IPS-18c (cell line): ENCODE data around the gene AJAP1.

Source experiments
- H3K4me3 ChIP-seq: 2 replicates; pipeline ENCODE4 v1.7.0; 2013; ENCODE audit warnings: low read depth, mild to moderate bottlenecking, low read length, moderate library complexity; ENCODE audit not compliant: insufficient read depth
- H3K9me3 ChIP-seq: one replicate; pipeline ENCODE4 v1.6.1; 2013; ENCODE audit warnings: mild to moderate bottlenecking, low read length, moderate library complexity; ENCODE audit not compliant: control insufficient read depth, insufficient read depth

AJAP1 gene

GRCh38 chr1:4729090-4729471, 74.7 kb downstream of the AJAP1 start:
- Histone ChIP-seq H3K9me3 (no peaks in the 10 kb centered on the region), H3K4me3 (no peak overlapping the region)

- H3K9me3 ChIP-seq: no peaks in the 10 kb centered on the region
Observed at GRCh38 chr1:4730078-4730477, 75.7 kb downstream of the AJAP1 start.

DNA sequence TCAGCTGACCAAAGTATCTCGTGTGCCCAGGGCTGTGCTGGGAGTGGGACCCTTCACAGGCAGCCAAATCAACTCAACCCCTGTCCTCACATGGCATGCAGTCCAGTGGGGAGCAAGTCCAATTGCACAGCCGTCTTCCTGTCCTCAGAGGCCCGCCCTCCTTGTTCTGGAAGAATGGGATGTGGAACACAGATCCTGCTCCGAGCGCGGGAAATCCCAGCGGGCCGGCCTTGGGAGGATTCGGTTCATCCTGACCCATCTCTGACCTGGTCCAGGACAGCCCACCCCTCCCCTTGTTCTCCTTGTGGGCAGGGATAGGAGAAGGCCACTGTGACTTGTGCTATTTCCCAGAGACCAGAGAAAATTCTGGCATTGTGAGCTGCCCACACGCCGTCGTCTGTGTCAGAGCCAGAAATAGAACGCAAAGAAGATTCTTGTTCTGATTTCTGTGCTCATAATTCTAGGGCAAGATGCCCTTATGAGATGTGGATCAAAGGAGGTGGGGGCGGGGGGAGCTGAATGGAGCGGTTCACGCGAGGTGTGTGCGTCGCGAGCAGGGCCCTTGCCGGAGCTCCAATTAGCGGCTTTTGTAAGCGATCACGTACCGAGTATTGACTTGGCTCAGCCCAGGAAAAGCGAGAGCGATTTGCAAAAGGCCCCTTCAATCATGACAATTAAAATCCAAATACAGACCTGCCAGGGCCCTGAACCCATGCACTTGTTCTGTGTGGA, 79.2 kb downstream of the AJAP1 start:
- H3K9me3 ChIP-seq: peaks cover 2% of the 10 kb centered on the region
- H3K4me3 ChIP-seq: no peak overlapping the region

More at GRCh38 chr1:4730078-4730477, 75.7 kb downstream of the AJAP1 start:
- H3K4me3 ChIP-seq: no peak overlapping the region

DNA sequence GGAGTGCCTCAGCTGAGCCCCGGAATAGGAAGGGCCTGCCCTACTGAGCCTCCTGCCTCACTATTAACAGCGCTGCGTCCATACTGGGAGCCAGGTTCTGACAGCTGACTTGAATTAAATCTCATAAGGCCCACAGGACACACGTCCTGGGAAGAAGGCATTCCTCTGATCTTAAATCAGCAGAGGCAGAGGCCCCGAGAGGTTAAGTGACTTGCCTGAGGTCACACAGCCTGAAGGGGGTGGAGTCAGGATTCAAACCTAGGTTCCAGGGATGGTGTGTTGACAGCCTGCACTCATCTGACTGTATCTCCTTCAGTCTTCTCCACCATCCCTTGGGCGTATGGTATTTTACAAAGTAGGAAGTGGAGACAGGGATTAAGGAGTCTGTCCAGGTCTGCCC, 79.8 kb downstream of the AJAP1 start:
- Histone ChIP-seq H3K4me3 (no peak overlapping the region), H3K9me3 (peaks cover 2% of the 10 kb centered on the region)

- no peak overlapping the region for H3K4me3 ChIP-seq
- H3K9me3 ChIP-seq: peaks cover 2% of the 10 kb centered on the region
Observed at GRCh38 chr1:4734791-4735190, 80.4 kb downstream of the AJAP1 start.

GRCh38 chr1:4736254-4736653, 81.8 kb downstream of the AJAP1 start:
- Histone ChIP-seq H3K9me3 (peaks cover 2% of the 10 kb centered on the region), H3K4me3 (no peak overlapping the region)

DNA sequence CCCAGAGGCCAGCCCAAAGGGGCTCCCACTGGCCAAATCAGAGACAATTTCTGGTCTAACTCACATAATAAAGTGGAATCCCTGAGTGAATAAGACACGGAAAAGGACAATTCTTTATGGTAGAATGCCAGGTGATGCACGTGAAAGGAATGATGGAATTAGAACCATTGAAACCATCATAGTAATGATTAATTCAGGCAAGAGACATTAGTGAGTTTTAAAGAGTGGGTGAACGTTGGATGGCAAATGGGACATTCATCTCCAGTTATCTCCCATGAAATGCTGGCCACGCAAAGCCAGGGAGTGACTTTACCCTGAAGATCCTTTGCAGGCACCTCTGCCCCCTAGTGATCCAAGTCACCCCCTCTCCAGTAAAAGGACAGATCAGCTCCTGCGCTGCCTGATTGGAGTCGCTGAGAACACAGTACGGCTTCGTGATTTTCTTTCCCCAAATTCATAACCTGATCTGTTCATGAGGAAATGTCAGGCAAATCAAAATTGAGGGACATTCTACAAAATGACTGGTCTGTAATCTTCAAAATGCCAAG, 87.5 kb downstream of the AJAP1 start:
- peaks cover 2% of the 10 kb centered on the region for H3K9me3 ChIP-seq
- no peak overlapping the region for H3K4me3 ChIP-seq

- Histone ChIP-seq H3K4me3 (no peak overlapping the region), H3K9me3 (no peaks in the 10 kb centered on the region)
Observed at GRCh38 chr1:4743978-4744750, 89.8 kb downstream of the AJAP1 start.

GRCh38 chr1:4745560-4745959, 91.2 kb downstream of the AJAP1 start:
- no peaks in the 10 kb centered on the region for H3K9me3 ChIP-seq
- no peak overlapping the region for H3K4me3 ChIP-seq

- H3K9me3 ChIP-seq: no peaks in the 10 kb centered on the region
- H3K4me3 ChIP-seq: no peak overlapping the region
Observed at GRCh38 chr1:4749406-4749805, 95.0 kb downstream of the AJAP1 start.

DNA sequence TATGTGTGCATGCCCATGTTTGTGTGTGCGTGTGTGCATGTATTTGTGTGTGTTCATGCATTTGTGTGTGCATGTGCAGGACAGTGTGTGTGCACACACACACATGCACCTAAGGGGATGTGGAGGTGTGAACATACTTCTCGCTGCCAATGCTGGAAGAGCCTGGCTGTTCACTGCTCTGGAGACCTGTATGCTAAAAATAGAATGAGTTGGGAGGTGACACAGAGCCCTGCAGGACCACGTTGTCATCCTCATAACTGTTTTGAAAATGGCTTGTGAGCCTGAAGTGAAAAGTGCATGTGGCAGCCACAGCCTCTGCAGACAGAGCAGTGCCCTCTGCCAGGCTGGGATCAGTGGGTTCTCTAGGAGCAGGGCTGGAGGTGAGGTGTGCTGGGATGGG, 95.8 kb downstream of the AJAP1 start:
- H3K9me3 ChIP-seq: no peaks in the 10 kb centered on the region
- H3K4me3 ChIP-seq: no peak overlapping the region

GRCh38 chr1:4752059-4752458, 97.7 kb downstream of the AJAP1 start:
- no peaks in the 10 kb centered on the region for H3K9me3 ChIP-seq

DNA sequence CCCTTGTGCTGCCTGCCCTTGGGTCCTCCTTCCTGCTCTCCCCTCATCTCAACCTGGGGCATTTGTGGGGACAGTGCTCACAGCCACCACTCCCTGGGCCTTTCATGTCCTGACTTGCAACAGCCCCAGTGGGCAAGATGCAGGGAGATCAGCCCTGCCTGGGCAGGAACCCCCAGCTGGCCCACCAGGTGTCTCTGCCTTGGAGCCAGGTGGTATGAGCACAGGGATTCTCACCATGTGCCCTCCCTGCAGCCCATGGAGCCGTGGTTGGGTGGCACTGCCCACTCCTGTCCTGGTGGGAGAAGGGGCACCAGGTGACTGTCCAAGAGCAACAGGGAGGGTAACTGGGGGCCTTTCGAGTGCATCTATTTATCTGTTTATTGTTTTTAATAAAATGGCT, 100.4 kb downstream of the AJAP1 start:
- Histone ChIP-seq H3K9me3 (no peaks in the 10 kb centered on the region), H3K4me3 (no peak overlapping the region)

More at GRCh38 chr1:4752059-4752458, 97.7 kb downstream of the AJAP1 start:
- no peak overlapping the region for H3K4me3 ChIP-seq

DNA sequence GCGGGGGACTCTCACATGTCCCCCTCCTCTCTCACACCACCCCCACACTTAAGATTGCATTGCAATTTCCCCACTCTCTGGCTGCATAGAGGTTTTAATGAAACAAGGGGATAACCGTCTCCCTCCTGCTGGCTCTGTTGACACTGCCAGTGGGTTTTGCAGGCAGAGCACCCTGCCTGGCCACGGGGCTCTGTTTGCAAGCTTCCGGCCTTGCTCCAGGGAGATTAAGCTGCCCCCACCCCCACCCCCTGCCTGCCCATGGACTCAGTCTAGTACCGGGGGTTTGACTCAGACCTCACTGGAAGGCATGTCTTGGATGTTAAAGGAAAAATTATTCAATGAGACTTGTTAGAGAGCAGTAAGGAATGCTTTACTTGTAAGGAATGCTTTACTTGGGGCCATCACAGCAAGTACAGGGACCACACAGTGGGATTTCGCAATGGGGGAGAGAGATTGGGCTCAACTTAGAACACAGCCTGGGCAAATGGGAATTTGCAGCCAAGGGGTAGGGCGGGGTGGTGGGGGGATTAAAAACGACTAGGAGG, 101.0 kb downstream of the AJAP1 start:
- Histone ChIP-seq H3K9me3 (no peaks in the 10 kb centered on the region), H3K4me3 (no peak overlapping the region; the same call in 1 of the 2 replicates)

DNA sequence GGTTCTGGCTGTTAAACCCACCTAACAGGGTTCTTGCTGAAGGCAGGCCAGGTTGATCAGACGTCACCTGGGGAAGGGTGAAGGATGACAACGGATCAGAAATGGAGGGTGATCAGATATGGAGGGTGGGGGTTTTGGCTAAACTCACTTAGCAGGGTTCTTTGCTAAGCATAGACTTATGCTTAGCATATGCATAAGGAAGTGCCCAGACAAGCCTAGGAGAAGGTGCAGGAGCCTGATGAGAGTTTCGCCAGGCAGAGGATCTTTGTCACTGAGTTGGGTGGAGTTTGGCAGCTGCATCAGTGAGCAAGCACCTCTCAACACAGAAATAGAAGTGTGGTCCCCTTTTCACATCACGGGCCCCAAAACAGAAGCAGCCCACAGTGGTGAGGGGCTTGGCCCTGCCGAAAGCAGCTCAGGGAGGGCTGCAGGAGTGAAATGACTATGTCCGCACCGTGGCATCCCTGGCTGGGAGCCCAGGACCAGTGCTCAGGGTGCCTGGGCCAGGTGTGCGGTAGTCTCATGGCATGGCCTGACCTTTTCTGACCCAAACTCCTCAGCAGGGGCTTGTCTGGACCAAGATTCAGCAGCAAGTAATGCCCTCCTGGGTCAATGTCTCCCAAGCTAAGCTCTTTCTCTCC, 101.6 kb downstream of the AJAP1 start:
- H3K9me3 ChIP-seq: no peaks in the 10 kb centered on the region
- no peak overlapping the region; the same call in 1 of the 2 replicates for H3K4me3 ChIP-seq

DNA sequence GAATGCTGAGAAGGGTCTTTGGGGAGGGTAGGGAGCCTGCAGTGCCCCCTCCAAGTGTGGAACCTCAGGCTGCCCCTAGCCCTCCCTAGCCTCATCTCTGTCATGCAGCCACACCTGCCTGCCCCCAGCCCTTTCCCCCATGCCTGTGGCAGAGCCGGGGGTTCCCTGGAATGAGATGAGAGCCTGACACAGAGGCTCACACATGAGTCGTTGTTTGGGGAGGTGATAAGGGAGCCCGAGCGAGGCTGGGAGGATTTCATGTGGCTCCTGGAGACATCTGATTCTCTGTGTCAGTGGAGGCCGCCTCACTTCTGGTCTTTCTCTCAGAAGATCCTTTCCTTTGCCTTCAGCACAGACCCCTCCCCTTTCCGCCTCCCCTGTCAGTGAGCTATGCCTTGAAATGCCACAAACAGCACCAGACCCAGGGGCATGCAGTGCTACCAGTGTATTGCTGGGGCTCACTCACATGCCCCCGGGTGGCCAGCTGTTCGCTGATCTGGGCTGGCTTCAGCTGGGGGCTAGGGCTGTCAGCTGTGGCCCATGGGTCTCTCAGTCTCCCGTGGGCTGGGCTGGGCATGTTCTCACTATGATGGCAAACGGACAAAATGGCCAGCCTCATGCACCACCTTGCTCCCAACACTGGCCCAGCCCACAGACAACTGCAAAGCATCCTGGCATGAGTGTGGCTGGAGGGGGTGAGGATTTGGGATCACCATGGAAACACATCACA, 102.6 kb downstream of the AJAP1 start:
- H3K4me3 ChIP-seq: no peak overlapping the region
- H3K9me3 ChIP-seq: peaks cover 4% of the 10 kb centered on the region

DNA sequence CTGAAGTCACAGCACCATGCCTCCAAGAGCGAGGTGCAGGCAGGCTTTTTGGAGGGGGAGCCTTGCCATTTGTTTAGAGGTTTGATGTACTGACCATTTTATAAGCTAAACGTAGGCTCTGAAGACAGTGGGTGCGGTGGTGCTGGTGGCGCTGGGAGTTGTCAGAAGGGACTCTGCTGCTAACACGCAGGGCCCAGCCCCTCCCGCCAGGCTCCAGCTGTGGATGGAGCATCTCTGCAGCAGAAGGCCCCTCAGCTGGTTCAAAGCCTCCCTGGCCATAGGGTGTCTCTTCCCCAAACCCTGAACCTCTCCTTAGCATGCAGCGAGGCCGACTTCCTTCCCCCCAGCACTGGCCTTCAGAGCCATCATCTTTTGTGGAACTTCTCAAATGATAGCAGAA, 105.3 kb downstream of the AJAP1 start:
- Histone ChIP-seq H3K9me3 (peaks cover 5% of the 10 kb centered on the region), H3K4me3 (no peak overlapping the region)
